Activated naive CD4-positive, alpha-beta T cell treated with anti-CD3 and anti-CD28 coated beads, Interleukin-2, amount 10 ng/mL, durations not matched to agents 7 days and 5 days (primary cell): Measurements from ENCODE around the gene CFAP58.

Experiments
- CTCF ChIA-PET: fragments of 350-600 bp; sonication (Branson Sonifier 250); formaldehyde crosslinking; loops from one replicate; lab custom pipeline; 2021; ENCODE audit warnings: antibody characterized with exemption; lab: Charles Lee
- DNase-seq: peaks from one replicate; pipeline ENCODE4 v3.0.0-alpha.2; 2020
- H3K27ac Mint-ChIP-seq: one replicate; pipeline ENCODE4 v1.8.0; 2021; ENCODE audit warnings: mild to moderate bottlenecking, moderate library complexity, mixed read lengths
- H3K27me3 Mint-ChIP-seq: one replicate; pipeline ENCODE4 v1.8.0; 2021; ENCODE audit warnings: mild to moderate bottlenecking, mixed read lengths
- H3K36me3 Mint-ChIP-seq: one replicate; pipeline ENCODE4 v1.8.0; 2021; ENCODE audit warnings: mixed read lengths
- H3K4me1 Mint-ChIP-seq: one replicate; pipeline ENCODE4 v1.8.0; 2021; ENCODE audit warnings: mixed read lengths
- H3K4me3 Mint-ChIP-seq: one replicate; pipeline ENCODE4 v1.8.0; 2021; ENCODE audit warnings: mild to moderate bottlenecking, moderate library complexity, mixed read lengths
- H3K9me3 Mint-ChIP-seq: one replicate; pipeline ENCODE4 v1.8.0; 2021; ENCODE audit warnings: mixed read lengths

CFAP58 gene

GRCh38 chr10:104387130-104387888 lies 33.7 kb downstream of the CFAP58 start:
- DNase-seq: no peak
- Mint-ChIP-seq H3K4me1 (no peaks in the 10 kb centered on the region), H3K36me3 (no peaks in the 10 kb centered on the region), H3K27ac (no peak overlapping the region), H3K9me3 (no peaks in the 10 kb centered on the region), H3K4me3 (no peak overlapping the region), H3K27me3 (peaks cover 22% of the 10 kb centered on the region)
- CTCF ChIA-PET: no interaction called here

GRCh38 chr10:104388830-104389229 lies 35.2 kb downstream of the CFAP58 start:
- no peaks in the 10 kb centered on the region for H3K9me3 Mint-ChIP-seq
- no peaks in the 10 kb centered on the region for H3K4me1 Mint-ChIP-seq
- no peaks in the 10 kb centered on the region for H3K36me3 Mint-ChIP-seq
- H3K27ac Mint-ChIP-seq: no peak overlapping the region
- CTCF ChIA-PET: no interaction called here
- peaks cover 16% of the 10 kb centered on the region for H3K27me3 Mint-ChIP-seq
- H3K4me3 Mint-ChIP-seq: no peak overlapping the region
- no peak for DNase-seq

- no peak overlapping the region for H3K27ac Mint-ChIP-seq
- DNase-seq: no peak
- peaks cover 16% of the 10 kb centered on the region for H3K27me3 Mint-ChIP-seq
- H3K4me3 Mint-ChIP-seq: no peak overlapping the region
- no peaks in the 10 kb centered on the region for H3K4me1 Mint-ChIP-seq
- H3K9me3 Mint-ChIP-seq: no peaks in the 10 kb centered on the region
- no peaks in the 10 kb centered on the region for H3K36me3 Mint-ChIP-seq
- CTCF ChIA-PET: no interaction called here
Measured at GRCh38 chr10:104391150-104391968, 37.7 kb downstream of the CFAP58 start.

GRCh38 chr10:104391969-104392296 lies 38.3 kb downstream of the CFAP58 start:
- no peak for DNase-seq
- CTCF ChIA-PET: no interaction called here
- Mint-ChIP-seq H3K4me3 (no peak overlapping the region), H3K4me1 (no peaks in the 10 kb centered on the region), H3K27me3 (peaks cover 16% of the 10 kb centered on the region), H3K36me3 (no peaks in the 10 kb centered on the region), H3K9me3 (no peaks in the 10 kb centered on the region), H3K27ac (no peak overlapping the region)

- H3K27me3 Mint-ChIP-seq: peaks cover 12% of the 10 kb centered on the region
- no peaks in the 10 kb centered on the region for H3K4me1 Mint-ChIP-seq
Measured at GRCh38 chr10:104393387-104393786, 39.8 kb downstream of the CFAP58 start.

GRCh38 chr10:104396581-104396980 lies 42.9 kb downstream of the CFAP58 start:
- Mint-ChIP-seq H3K4me1 (no peaks in the 10 kb centered on the region), H3K4me3 (no peak overlapping the region), H3K36me3 (no peaks in the 10 kb centered on the region), H3K9me3 (no peaks in the 10 kb centered on the region), H3K27me3 (peaks cover 9% of the 10 kb centered on the region), H3K27ac (no peak overlapping the region)
- no peak for DNase-seq
- CTCF ChIA-PET: no interaction called here

More at GRCh38 chr10:104393387-104393786, 39.8 kb downstream of the CFAP58 start:
- Mint-ChIP-seq H3K27ac (no peak overlapping the region), H3K4me3 (no peak overlapping the region), H3K36me3 (no peaks in the 10 kb centered on the region), H3K9me3 (no peaks in the 10 kb centered on the region)
- DNase-seq: no peak
- CTCF ChIA-PET: interaction anchor here (1.1 kb wide), 1 partner anchor 40 kb away, joined by 3 read pairs; the partner anchor contains the start of gene CFAP58

GRCh38 chr10:104403636-104404035 lies 50.0 kb downstream of the CFAP58 start:
- no peak overlapping the region for H3K4me3 Mint-ChIP-seq
- CTCF ChIA-PET: no interaction called here
- no peaks in the 10 kb centered on the region for H3K36me3 Mint-ChIP-seq
- no peak overlapping the region for H3K27ac Mint-ChIP-seq
- no peaks in the 10 kb centered on the region for H3K4me1 Mint-ChIP-seq
- H3K9me3 Mint-ChIP-seq: no peaks in the 10 kb centered on the region
- no peak for DNase-seq
- peaks cover 14% of the 10 kb centered on the region for H3K27me3 Mint-ChIP-seq

GRCh38 chr10:104406715-104407650 lies 53.4 kb downstream of the CFAP58 start:
- no peaks in the 10 kb centered on the region for H3K36me3 Mint-ChIP-seq
- CTCF ChIA-PET: interaction anchor here (0.6 to 2.9 kb wide), 6 partner anchors 24 to 517 kb away, joined by 3 to 9 read pairs (median 4); no protein-coding TSS in a partner anchor

GRCh38 chr10:104413528-104413927 lies 59.9 kb downstream of the CFAP58 start:
- H3K9me3 Mint-ChIP-seq: no peaks in the 10 kb centered on the region
- CTCF ChIA-PET: no interaction called here
- H3K4me1 Mint-ChIP-seq: no peaks in the 10 kb centered on the region
- H3K4me3 Mint-ChIP-seq: no peak overlapping the region
- H3K27ac Mint-ChIP-seq: no peak overlapping the region
- H3K36me3 Mint-ChIP-seq: no peaks in the 10 kb centered on the region
- no peaks in the 10 kb centered on the region for H3K27me3 Mint-ChIP-seq
- no peak for DNase-seq

More at GRCh38 chr10:104406715-104407650, 53.4 kb downstream of the CFAP58 start:
- Mint-ChIP-seq H3K27ac (no peak overlapping the region), H3K27me3 (peaks cover 7% of the 10 kb centered on the region), H3K4me1 (no peaks in the 10 kb centered on the region), H3K9me3 (no peaks in the 10 kb centered on the region), H3K4me3 (no peak overlapping the region)
- no peak for DNase-seq

- H3K36me3 Mint-ChIP-seq: no peaks in the 10 kb centered on the region
- H3K4me1 Mint-ChIP-seq: no peaks in the 10 kb centered on the region
- H3K27me3 Mint-ChIP-seq: no peaks in the 10 kb centered on the region
- CTCF ChIA-PET: no interaction called here
- no peak for DNase-seq
- no peaks in the 10 kb centered on the region for H3K9me3 Mint-ChIP-seq
- no peak overlapping the region for H3K27ac Mint-ChIP-seq
- no peak overlapping the region for H3K4me3 Mint-ChIP-seq
Measured at GRCh38 chr10:104415526-104416165, 62.0 kb downstream of the CFAP58 start.

- H3K4me1 Mint-ChIP-seq: no peaks in the 10 kb centered on the region
- no peaks in the 10 kb centered on the region for H3K36me3 Mint-ChIP-seq
- no peak overlapping the region for H3K4me3 Mint-ChIP-seq
- DNase-seq: no peak
- CTCF ChIA-PET: no interaction called here
- no peaks in the 10 kb centered on the region for H3K9me3 Mint-ChIP-seq
- no peaks in the 10 kb centered on the region for H3K27me3 Mint-ChIP-seq
- no peak overlapping the region for H3K27ac Mint-ChIP-seq
Measured at GRCh38 chr10:104416851-104417250, 63.2 kb downstream of the CFAP58 start.

GRCh38 chr10:104417637-104418292 lies 64.1 kb downstream of the CFAP58 start:
- DNase-seq: no peak
- no peaks in the 10 kb centered on the region for H3K9me3 Mint-ChIP-seq
- H3K27ac Mint-ChIP-seq: no peak overlapping the region
- H3K4me1 Mint-ChIP-seq: no peaks in the 10 kb centered on the region
- H3K4me3 Mint-ChIP-seq: no peak overlapping the region
- H3K36me3 Mint-ChIP-seq: no peaks in the 10 kb centered on the region
- CTCF ChIA-PET: no interaction called here
- no peaks in the 10 kb centered on the region for H3K27me3 Mint-ChIP-seq

GRCh38 chr10:104424719-104425118 lies 71.1 kb downstream of the CFAP58 start:
- Mint-ChIP-seq H3K27me3 (peaks cover 6% of the 10 kb centered on the region), H3K9me3 (no peaks in the 10 kb centered on the region), H3K4me1 (no peaks in the 10 kb centered on the region), H3K36me3 (no peaks in the 10 kb centered on the region), H3K27ac (no peak overlapping the region), H3K4me3 (no peak overlapping the region)
- CTCF ChIA-PET: no interaction called here
- DNase-seq: no peak
